Measurements from ENCODE around the gene ASB2.

Gene ASB2

GRCh38 chr14:93976477-93977057 is at the start of gene ASB2:
Gene ASB2 (minus strand): TSS chr14:93976570. CDS start chr14:93964539, 12,031 bp downstream.
- DNase-seq, result no peak

- no peak for DNase-seq
Observed at GRCh38 chr14:94025720-94026119, 49.4 kb upstream of the ASB2 start.

GRCh38 chr14:94024549-94024948 is 48.2 kb upstream of the ASB2 start:
- no peak for DNase-seq

- no peak for DNase-seq
Observed at GRCh38 chr14:94022532-94023411, 46.4 kb upstream of the ASB2 start.

GRCh38 chr14:94021416-94022157 is 45.2 kb upstream of the ASB2 start:
- DNase-seq, result no peak

GRCh38 chr14:94021001-94021400 is 44.6 kb upstream of the ASB2 start:
- no peak for DNase-seq

GRCh38 chr14:94020267-94020666 is 43.9 kb upstream of the ASB2 start:
- no peak for DNase-seq

- DNase-seq, result no peak
Observed at GRCh38 chr14:94019329-94019728, 43.0 kb upstream of the ASB2 start.

GRCh38 chr14:94018308-94018707 is 41.9 kb upstream of the ASB2 start:
- DNase-seq, result no peak

GRCh38 chr14:94016446-94016976 is 40.1 kb upstream of the ASB2 start:
- no peak for DNase-seq

GRCh38 chr14:94015223-94015622 is 38.9 kb upstream of the ASB2 start:
- no peak for DNase-seq

- DNase-seq, result no peak
Observed at GRCh38 chr14:94014382-94014781, 38.0 kb upstream of the ASB2 start.

- no peak for DNase-seq
Observed at GRCh38 chr14:94011795-94012194, 35.4 kb upstream of the ASB2 start.

GRCh38 chr14:94010625-94011024 is 34.3 kb upstream of the ASB2 start:
- DNase-seq, result no peak

GRCh38 chr14:94009767-94010166 is 33.4 kb upstream of the ASB2 start:
- DNase-seq, result no peak

GRCh38 chr14:94008234-94008633 is 31.9 kb upstream of the ASB2 start:
- no peak for DNase-seq

GRCh38 chr14:94005324-94006073 is 29.1 kb upstream of the ASB2 start:
- DNase-seq, result no peak

- DNase-seq, result no peak
Observed at GRCh38 chr14:94004015-94004414, 27.6 kb upstream of the ASB2 start.

GRCh38 chr14:94003397-94003796 is 27.0 kb upstream of the ASB2 start:
- DNase-seq, result no peak

- DNase-seq, result peak; percentile 47
Observed at GRCh38 chr14:94001501-94002396, 25.4 kb upstream of the ASB2 start.

- no peak for DNase-seq
Observed at GRCh38 chr14:94001016-94001415, 24.6 kb upstream of the ASB2 start.

- no peak for DNase-seq
Observed at GRCh38 chr14:94000267-94000666, 23.9 kb upstream of the ASB2 start.
